Ishikawa (cell line): Measurements from ENCODE around the gene LSAMP.

Experiments
- CREB1 ChIP-seq: IDR thresholded peaks from 2 replicates; pipeline ENCODE4 v1.6.1; 2012; ENCODE audit warnings: low read depth
- EGR1 ChIP-seq: IDR thresholded peaks from 2 replicates; pipeline ENCODE4 v1.6.1; 2012
- EP300 ChIP-seq: IDR thresholded peaks from 2 replicates; pipeline ENCODE4 v1.6.1; 2012; ENCODE audit warnings: borderline replicate concordance
- RAD21 ChIP-seq: IDR thresholded peaks from 2 replicates; pipeline ENCODE4 v1.6.1; 2012; ENCODE audit warnings: low read depth
- TAF1 ChIP-seq: IDR thresholded peaks from 2 replicates; pipeline ENCODE4 v1.6.1; 2012; ENCODE audit warnings: low read depth, mild to moderate bottlenecking
- YY1 ChIP-seq: IDR thresholded peaks from 2 replicates; pipeline ENCODE4 v1.6.1; 2012; ENCODE audit warnings: low read depth
- ZBTB7A ChIP-seq: IDR thresholded peaks from 2 replicates; pipeline ENCODE4 v1.6.1; 2012; ENCODE audit warnings: low read depth
- TF ChIP-seq, protein P1 (sequence below): IDR thresholded peaks from 2 replicates; pipeline ENCODE4 v1.6.1; 2012; ENCODE audit warnings: low read depth, mild to moderate bottlenecking

GRCh38 chr3:116433552-116433951 is 11.7 kb downstream of the LSAMP start:
- TF ChIP-seq, protein P1, sequence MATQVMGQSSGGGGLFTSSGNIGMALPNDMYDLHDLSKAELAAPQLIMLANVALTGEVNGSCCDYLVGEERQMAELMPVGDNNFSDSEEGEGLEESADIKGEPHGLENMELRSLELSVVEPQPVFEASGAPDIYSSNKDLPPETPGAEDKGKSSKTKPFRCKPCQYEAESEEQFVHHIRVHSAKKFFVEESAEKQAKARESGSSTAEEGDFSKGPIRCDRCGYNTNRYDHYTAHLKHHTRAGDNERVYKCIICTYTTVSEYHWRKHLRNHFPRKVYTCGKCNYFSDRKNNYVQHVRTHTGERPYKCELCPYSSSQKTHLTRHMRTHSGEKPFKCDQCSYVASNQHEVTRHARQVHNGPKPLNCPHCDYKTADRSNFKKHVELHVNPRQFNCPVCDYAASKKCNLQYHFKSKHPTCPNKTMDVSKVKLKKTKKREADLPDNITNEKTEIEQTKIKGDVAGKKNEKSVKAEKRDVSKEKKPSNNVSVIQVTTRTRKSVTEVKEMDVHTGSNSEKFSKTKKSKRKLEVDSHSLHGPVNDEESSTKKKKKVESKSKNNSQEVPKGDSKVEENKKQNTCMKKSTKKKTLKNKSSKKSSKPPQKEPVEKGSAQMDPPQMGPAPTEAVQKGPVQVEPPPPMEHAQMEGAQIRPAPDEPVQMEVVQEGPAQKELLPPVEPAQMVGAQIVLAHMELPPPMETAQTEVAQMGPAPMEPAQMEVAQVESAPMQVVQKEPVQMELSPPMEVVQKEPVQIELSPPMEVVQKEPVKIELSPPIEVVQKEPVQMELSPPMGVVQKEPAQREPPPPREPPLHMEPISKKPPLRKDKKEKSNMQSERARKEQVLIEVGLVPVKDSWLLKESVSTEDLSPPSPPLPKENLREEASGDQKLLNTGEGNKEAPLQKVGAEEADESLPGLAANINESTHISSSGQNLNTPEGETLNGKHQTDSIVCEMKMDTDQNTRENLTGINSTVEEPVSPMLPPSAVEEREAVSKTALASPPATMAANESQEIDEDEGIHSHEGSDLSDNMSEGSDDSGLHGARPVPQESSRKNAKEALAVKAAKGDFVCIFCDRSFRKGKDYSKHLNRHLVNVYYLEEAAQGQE = no peak
- TF ChIP-seq EP300 = no peak
- no peak for TF ChIP-seq CREB1
- no peak for TF ChIP-seq RAD21
- no peak for TF ChIP-seq TAF1
- no peak for TF ChIP-seq ZBTB7A
- no peak for TF ChIP-seq YY1
- TF ChIP-seq EGR1 = no peak
